Liver (tissue), 4 donors: ENCODE measurements around the gene RSRP1. TPM values are rescaled to one million over a fixed set of nuclear protein-coding genes. Genes with fewer than 3 reads are reported as not detected.

ENCODE experiments used
- polyA plus RNA-seq, 2 donors: library from polyadenylated mRNA; stranded (reverse) in 1 of 2; unstranded in 1 of 2; fragments of 200-250 nt in 1 of 2; fragments of >200 nt in 1 of 2; fragmentation: Nextera tagmentation in 1 of 2; extraction: Ambion mirVana in 1 of 2; gene quantifications; one replicate each; pipeline versions ENCODE4 v1.2.1 to v1.2.3, GENCODE V29; 2013 to 2015
- total RNA-seq, 2 donors: library from RNA; depleted of rRNA; stranded (reverse); fragments of >200 nt; gene quantifications; one replicate each; pipeline ENCODE4 v1.2.3, GENCODE V29; 2014
- donor health status: healthy.
- donor health status: healthy.
- donor health status: healthy.

RSRP1 gene
- total and polyA plus RNA-seq, 4 donors = 19.9 to 101 (median 74.0) TPM

Other genes starting within 250 kb of the RSRP1 start
- gene SYF2, start 15.0 kb downstream of the RSRP1 start, total RNA-seq = 10 to 100 TPM; 12.0 to 13.0 TPM
- gene SYF2, start 15.0 kb downstream of the RSRP1 start, polyA plus RNA-seq = 10 to 100 TPM; 17.5 to 24.0 TPM
- gene RHD, start 25.1 kb upstream of the RSRP1 start, total RNA-seq = 10 to 100 TPM in 1 of 2 donors, not detected in 1; 85.4 TPM
- gene RHD, start 25.1 kb upstream of the RSRP1 start, polyA plus RNA-seq = under 1 TPM in 1 of 2 donors, not detected in 1; 0.31 TPM
- 10 to 100 TPM; 33.9 to 42.4 TPM for gene TMEM50A, start 90.9 kb upstream of the RSRP1 start, total RNA-seq
- 10 to 100 TPM; 22.4 to 64.2 TPM for gene TMEM50A, start 90.9 kb upstream of the RSRP1 start, polyA plus RNA-seq
- gene RHCE, start 173.4 kb upstream of the RSRP1 start, total RNA-seq = 10 to 100 TPM in 1 of 2 donors, under 1 TPM in 1; 0.92 to 89.9 TPM
- under 1 TPM; 0.42 to 0.46 TPM for gene RHCE, start 173.4 kb upstream of the RSRP1 start, polyA plus RNA-seq
- gene MACO1, start 183.4 kb upstream of the RSRP1 start, total RNA-seq = 10 to 100 TPM; 21.9 to 23.2 TPM
- 10 to 100 TPM; 15.3 to 19.3 TPM for gene MACO1, start 183.4 kb upstream of the RSRP1 start, polyA plus RNA-seq